Measurements from ENCODE around the gene PEX14.

DNA sequence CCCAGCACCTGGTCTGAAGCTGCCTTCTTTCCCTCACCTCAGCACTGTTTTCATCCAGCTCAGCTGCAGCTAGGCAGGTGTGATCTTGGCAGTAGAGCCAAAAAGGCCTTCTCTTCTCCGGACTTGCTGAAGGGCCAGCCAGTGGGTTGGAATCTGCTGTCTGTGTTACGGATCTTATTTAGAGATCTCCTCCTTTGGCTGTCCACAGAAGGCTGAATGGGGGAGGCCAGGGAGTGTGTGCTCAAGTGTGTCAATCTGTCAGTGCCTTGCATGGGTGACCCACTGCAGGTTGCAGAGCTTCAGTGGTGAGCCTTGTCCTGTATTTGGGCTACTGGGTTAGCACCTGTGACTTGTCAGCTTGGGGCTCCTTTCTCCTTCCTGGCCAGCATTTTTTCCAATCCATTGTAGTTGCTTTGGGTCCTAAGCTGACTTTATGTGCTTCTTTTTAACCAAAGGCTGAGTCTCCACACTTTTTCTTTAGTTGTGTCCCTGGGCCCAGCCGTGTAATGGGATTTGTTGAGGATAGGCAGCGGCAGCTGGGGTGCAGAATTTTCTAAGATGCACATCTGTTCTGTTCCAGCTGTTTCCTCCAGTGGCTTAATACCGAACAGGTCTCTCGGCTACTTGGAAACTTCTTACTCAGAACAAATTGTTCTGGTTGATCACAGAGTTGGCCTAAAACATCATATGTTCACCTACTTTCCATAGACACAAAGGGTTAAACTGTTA is 126.8 kb downstream of the PEX14 start:
- TF ChIP-seq POLR2A (IDR thresholded peaks at IDR 0.05; ENCODE audit: low read depth, low read length), result no peak
- no peak for TF ChIP-seq POLR2AphosphoS5 (IDR thresholded peaks at IDR 0.05; ENCODE audit: insufficient read depth, low read depth, low read length)
- TF ChIP-seq, protein P1, sequence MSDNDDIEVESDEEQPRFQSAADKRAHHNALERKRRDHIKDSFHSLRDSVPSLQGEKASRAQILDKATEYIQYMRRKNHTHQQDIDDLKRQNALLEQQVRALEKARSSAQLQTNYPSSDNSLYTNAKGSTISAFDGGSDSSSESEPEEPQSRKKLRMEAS (IDR thresholded peaks at IDR 0.05; ENCODE audit: insufficient read depth, insufficient read length), result no peak
- TF ChIP-seq, protein P2, sequence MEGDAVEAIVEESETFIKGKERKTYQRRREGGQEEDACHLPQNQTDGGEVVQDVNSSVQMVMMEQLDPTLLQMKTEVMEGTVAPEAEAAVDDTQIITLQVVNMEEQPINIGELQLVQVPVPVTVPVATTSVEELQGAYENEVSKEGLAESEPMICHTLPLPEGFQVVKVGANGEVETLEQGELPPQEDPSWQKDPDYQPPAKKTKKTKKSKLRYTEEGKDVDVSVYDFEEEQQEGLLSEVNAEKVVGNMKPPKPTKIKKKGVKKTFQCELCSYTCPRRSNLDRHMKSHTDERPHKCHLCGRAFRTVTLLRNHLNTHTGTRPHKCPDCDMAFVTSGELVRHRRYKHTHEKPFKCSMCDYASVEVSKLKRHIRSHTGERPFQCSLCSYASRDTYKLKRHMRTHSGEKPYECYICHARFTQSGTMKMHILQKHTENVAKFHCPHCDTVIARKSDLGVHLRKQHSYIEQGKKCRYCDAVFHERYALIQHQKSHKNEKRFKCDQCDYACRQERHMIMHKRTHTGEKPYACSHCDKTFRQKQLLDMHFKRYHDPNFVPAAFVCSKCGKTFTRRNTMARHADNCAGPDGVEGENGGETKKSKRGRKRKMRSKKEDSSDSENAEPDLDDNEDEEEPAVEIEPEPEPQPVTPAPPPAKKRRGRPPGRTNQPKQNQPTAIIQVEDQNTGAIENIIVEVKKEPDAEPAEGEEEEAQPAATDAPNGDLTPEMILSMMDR (IDR thresholded peaks at IDR 0.05; ENCODE audit: extremely low read depth in 1 of 2, insufficient read depth in 1 of 2, low read depth in 1 of 2, low read length in 2 of 2), result no peak
- TF ChIP-seq EZH2 (IDR thresholded peaks at IDR 0.05; ENCODE audit: borderline replicate concordance, low read depth, low read length, severe bottlenecking), result no peak
- no peak for TF ChIP-seq MYC (IDR thresholded peaks at IDR 0.05; ENCODE audit: low read depth, low read length)
- TF ChIP-seq GATA2 (IDR thresholded peaks at IDR 0.05; ENCODE audit: insufficient read depth, insufficient read length, low read depth, low read length), result no peak
- no peak for TF ChIP-seq JUN (IDR thresholded peaks at IDR 0.05; ENCODE audit: borderline replicate concordance, insufficient read depth, insufficient read length, low read depth)

Data from endothelial cell of umbilical vein (primary cell).